H1 (cell line): ENCODE measurements around the gene ADRA2B. TPM values are rescaled to one million over a fixed set of nuclear protein-coding genes. Genes with fewer than 3 reads are reported as not detected.

Experiments
- CTCF ChIA-PET: fragments of 300-600 bp; sonication (Branson Sonifier 250); formaldehyde crosslinking; loops from one replicate; lab custom pipeline; 2021; ENCODE audit not compliant: partially characterized antibody; lab: Charles Lee
- POLR2A ChIA-PET: fragments of 300-600 bp; sonication (Branson Sonifier 250); formaldehyde crosslinking; loops from one replicate; lab custom pipeline; 2021; ENCODE audit warnings: inconsistent platforms; ENCODE audit not compliant: partially characterized antibody; lab: Charles Lee
- DNase-seq, 2 experiments: peaks; one replicate each; pipeline versions ENCODE4 v3.0.0 to v3.0.0-alpha.2; 2010 to 2022; ENCODE audit warnings: low spot score in 2 of 2, low read depth in 1 of 2, mixed read lengths in 1 of 2
- FAIRE-seq: peaks from 2 replicates; lab custom pipeline; 2011; peaks lifted over from hg19 to GRCh38; lab: Jason Lieb, UNC
- H2AFZ ChIP-seq: 2 replicates; pipeline ENCODE4 v1.8.1; 2012; ENCODE audit warnings: low read length, inconsistent platforms
- H2AK5ac ChIP-seq: 2 replicates; pipeline ENCODE4 v1.6.1; 2013; ENCODE audit warnings: low read depth, low read length
- H2BK120ac ChIP-seq: replicated peaks from 2 replicates; pipeline ENCODE3; 2013; ENCODE audit warnings: low read depth, low read length, inconsistent platforms
- H2BK12ac ChIP-seq: 2 replicates; pipeline ENCODE4 v1.6.1; 2013; ENCODE audit warnings: low read depth, low read length
- H2BK15ac ChIP-seq: 2 replicates; pipeline ENCODE4 v1.6.1; 2013; ENCODE audit warnings: low read length
- H2BK20ac ChIP-seq: 2 replicates; pipeline ENCODE4 v1.6.1; 2013; ENCODE audit warnings: low read length
- H2BK5ac ChIP-seq: 2 replicates; pipeline ENCODE4 v1.6.1; 2013; ENCODE audit warnings: low read depth, low read length
- H3K14ac ChIP-seq: 2 replicates; pipeline ENCODE4 v1.6.1; 2013; ENCODE audit warnings: inconsistent platforms; ENCODE audit not compliant: insufficient read length
- H3K18ac ChIP-seq: 2 replicates; pipeline ENCODE4 v1.6.1; 2013; ENCODE audit warnings: low read length; ENCODE audit errors: extremely low read depth
- H3K23ac ChIP-seq: 2 replicates; pipeline ENCODE4 v1.6.1; 2013; ENCODE audit warnings: inconsistent platforms; ENCODE audit not compliant: insufficient read length
- H3K23me2 ChIP-seq: 2 replicates; pipeline ENCODE4 v1.6.1; 2013; ENCODE audit warnings: low read depth, low read length
- H3K27ac ChIP-seq: 2 replicates; pipeline ENCODE4 v1.6.1; 2011; ENCODE audit warnings: low read depth, low read length, inconsistent platforms
- H3K27me3 ChIP-seq, 4 experiments: replicated peaks in 1 of 4; 1 replicate in 1 of 4; 2 replicates in 3 of 4; pipeline versions ENCODE4 v1.6.1 to v1.8.1; 2011 to 2013; ENCODE audit warnings: low read length in 3 of 4, mild to moderate bottlenecking in 3 of 4, inconsistent platforms in 2 of 4, mixed read lengths in 2 of 4, moderate library complexity in 1 of 4; ENCODE audit not compliant: control insufficient read depth in 3 of 4, insufficient read depth in 3 of 4; ENCODE audit errors: extremely low read depth in 1 of 4
- H3K36me3 ChIP-seq, 4 experiments: 2 replicates each; pipeline versions ENCODE4 v1.6.1 to v1.8.1; 2011 to 2013; ENCODE audit warnings: mild to moderate bottlenecking in 4 of 4, low read length in 3 of 4, moderate library complexity in 2 of 4, control low read depth in 1 of 4, inconsistent platforms in 1 of 4; ENCODE audit not compliant: insufficient read depth in 4 of 4, control insufficient read depth in 2 of 4
- H3K4ac ChIP-seq: replicated peaks from 2 replicates; pipeline ENCODE3; 2013; ENCODE audit warnings: low read length, low read depth, mixed read lengths, inconsistent platforms; ENCODE audit not compliant: insufficient read length
- H3K4me1 ChIP-seq, 4 experiments: replicated peaks in 1 of 4; 1 replicate in 1 of 4; 2 replicates in 3 of 4; pipeline versions ENCODE4 v1.6.1 to v1.8.1; 2011 to 2013; ENCODE audit warnings: low read length in 3 of 4, inconsistent platforms in 2 of 4, mixed read lengths in 1 of 4; ENCODE audit not compliant: insufficient read depth in 4 of 4, control insufficient read depth in 3 of 4
- H3K4me2 ChIP-seq, 2 experiments: 2 replicates each; pipeline versions ENCODE4 v1.6.1 to v1.8.1; 2011 to 2013; ENCODE audit warnings: low read depth in 2 of 2, low read length in 2 of 2, control low read depth in 1 of 2, inconsistent platforms in 1 of 2, mild to moderate bottlenecking in 1 of 2; ENCODE audit not compliant: insufficient read depth in 1 of 2
- H3K4me3 ChIP-seq, 4 experiments: fragments of 200-600, 300-600 bp in 1 of 4; sonication (generic), shearing (Covaris generic), sonication (Bioruptor Twin) in 1 of 4; 2 replicates each; pipeline versions ENCODE4 v1.5.1 to v1.8.1; 2011 to 2016; ENCODE audit warnings: low read length in 4 of 4, low read depth in 3 of 4, control low read depth in 2 of 4, inconsistent platforms in 2 of 4, mild to moderate bottlenecking in 2 of 4, mixed read lengths in 1 of 4, moderate library complexity in 1 of 4; ENCODE audit not compliant: insufficient read depth in 2 of 4; ENCODE audit errors: extremely low read depth in 1 of 4
- H3K56ac ChIP-seq: replicated peaks from 2 replicates; pipeline ENCODE3; 2013; ENCODE audit warnings: low read depth, mild to moderate bottlenecking, mixed read lengths, low read length, inconsistent platforms; ENCODE audit not compliant: insufficient read length
- H3K79me1 ChIP-seq: 2 replicates; pipeline ENCODE4 v1.6.1; 2013; ENCODE audit warnings: low read depth, low read length, control low read depth
- H3K79me2 ChIP-seq, 2 experiments: 2 replicates each; pipeline versions ENCODE4 v1.6.1 to v1.8.1; 2012 to 2013; ENCODE audit warnings: low read length in 2 of 2, mild to moderate bottlenecking in 2 of 2, inconsistent platforms in 1 of 2; ENCODE audit not compliant: insufficient read depth in 2 of 2, control insufficient read depth in 1 of 2
- H3K9ac ChIP-seq, 4 experiments: replicated peaks in 1 of 4; 1 replicate in 1 of 4; 2 replicates in 3 of 4; pipeline versions ENCODE4 v1.6.1 to v1.8.1; 2011 to 2013; ENCODE audit warnings: low read depth in 3 of 4, low read length in 3 of 4, control low read depth in 2 of 4, mild to moderate bottlenecking in 2 of 4, moderate library complexity in 2 of 4, inconsistent platforms in 1 of 4; ENCODE audit errors: extremely low read depth in 1 of 4
- H3K9me3 ChIP-seq, 2 experiments: 2 replicates each; pipeline versions ENCODE4 v1.6.1 to v1.8.1; 2012 to 2013; ENCODE audit warnings: mild to moderate bottlenecking in 2 of 2, moderate library complexity in 2 of 2, control low read depth in 1 of 2, inconsistent platforms in 1 of 2, low read depth in 1 of 2, low read length in 1 of 2, mixed read lengths in 1 of 2; ENCODE audit not compliant: insufficient read depth in 2 of 2
- H4K20me1 ChIP-seq, 2 experiments: replicated peaks in 1 of 2; 2 replicates each; pipeline versions ENCODE3 to v1.8.1; 2011 to 2013; ENCODE audit warnings: inconsistent platforms in 2 of 2, low read length in 2 of 2, mild to moderate bottlenecking in 1 of 2; ENCODE audit not compliant: insufficient read depth in 2 of 2, control insufficient read depth in 1 of 2
- H4K5ac ChIP-seq: 2 replicates; pipeline ENCODE4 v1.6.1; 2013; ENCODE audit warnings: low read length, low read depth, mixed read lengths, inconsistent platforms; ENCODE audit not compliant: insufficient read length
- H4K8ac ChIP-seq: 2 replicates; pipeline ENCODE4 v1.8.0; 2013; ENCODE audit warnings: mild to moderate bottlenecking, moderate library complexity, low read length, inconsistent platforms; ENCODE audit not compliant: insufficient read depth; ENCODE audit errors: extremely low read depth
- H4K91ac ChIP-seq: replicated peaks from 2 replicates; pipeline ENCODE3; 2013; ENCODE audit warnings: low read length, mixed read lengths, inconsistent platforms; ENCODE audit not compliant: insufficient read length
- ASH2L ChIP-seq: fragments of 200-600, 300-600 bp; sonication (generic); IDR thresholded peaks from one replicate; pipeline ENCODE4 v1.7.1; 2017; ENCODE audit warnings: low read length
- ATF2 ChIP-seq: IDR thresholded peaks from 2 replicates; pipeline ENCODE4 v1.6.1; 2012; ENCODE audit warnings: low read length, inconsistent platforms
- BACH1 ChIP-seq: IDR thresholded peaks from 2 replicates; pipeline ENCODE4 v1.6.1; 2012; ENCODE audit warnings: low read length, improper control_type of control experiment
- CHD1 ChIP-seq: IDR thresholded peaks from 2 replicates; pipeline ENCODE4 v1.6.1; 2012; ENCODE audit warnings: low read depth, low read length, improper control_type of control experiment
- CHD2 ChIP-seq: IDR thresholded peaks from 2 replicates; pipeline ENCODE4 v1.6.1; 2012; ENCODE audit warnings: low read length, improper control_type of control experiment
- KDM1A ChIP-seq: fragments of 200-600, 300-600 bp; sonication (generic); IDR thresholded peaks from 2 replicates; pipeline ENCODE4 v1.7.1; 2016; ENCODE audit warnings: mild to moderate bottlenecking, low read length, borderline replicate concordance
- KDM4A ChIP-seq: IDR thresholded peaks from one replicate; pipeline ENCODE4 v1.7.1; 2012; ENCODE audit warnings: low read depth, mild to moderate bottlenecking, moderate library complexity, low read length, inconsistent platforms; ENCODE audit not compliant: severe bottlenecking
- NRF1 ChIP-seq: IDR thresholded peaks from 2 replicates; pipeline ENCODE4 v1.6.1; 2011; ENCODE audit warnings: mild to moderate bottlenecking, low read depth, low read length, improper control_type of control experiment
- PHF8 ChIP-seq: fragments of 200-600 bp; sonication (generic); conservative IDR thresholded peaks from 2 replicates; pipeline ENCODE4 v1.7.1; 2012; ENCODE audit warnings: low read depth, mild to moderate bottlenecking, inconsistent platforms, low read length, moderate library complexity
- POLR2A ChIP-seq, 2 experiments: IDR thresholded peaks; 1 replicate in 1 of 2; 2 replicates in 1 of 2; pipeline ENCODE4 v1.6.1; 2011; ENCODE audit warnings: low read depth in 2 of 2, low read length in 2 of 2, mild to moderate bottlenecking in 2 of 2; ENCODE audit errors: control extremely low read depth in 1 of 2
- SIRT6 ChIP-seq: IDR thresholded peaks from one replicate; pipeline ENCODE4 v1.7.1; 2012; ENCODE audit warnings: low read length, inconsistent platforms
- TCF12 ChIP-seq: IDR thresholded peaks from 2 replicates; pipeline ENCODE4 v1.6.1; 2011; ENCODE audit warnings: low read depth, mild to moderate bottlenecking, low read length
- YY1 ChIP-seq: IDR thresholded peaks from 2 replicates; pipeline ENCODE4 v1.6.1; 2011; ENCODE audit warnings: low read depth, mild to moderate bottlenecking, low read length
- WGBS, 2 experiments: shearing (Covaris generic) in 1 of 2; methylation state at CpG; one replicate each; pipeline versions ENCODE4 v1.1.6 to v1.1.7; 2013 to 2015; ENCODE audit warnings: low lambda C conversion rate in 2 of 2, mixed read lengths in 2 of 2, inconsistent platforms in 1 of 2, low coverage in 1 of 2, missing lambda C conversion rate in 1 of 2; ENCODE audit not compliant: insufficient replicate concordance in 2 of 2, insufficient coverage in 1 of 2, insufficient read length in 1 of 2; ENCODE audit errors: extremely low coverage in 1 of 2, missing lambda C conversion rate in 1 of 2; 5-methylcytosine and 5-hydroxymethylcytosine counted together
- polyA plus RNA-seq, 7 experiments: library from polyadenylated mRNA; depleted of rRNA in 3 of 7; stranded (reverse) in 5 of 7; unstranded in 2 of 7; fragments of >200 nt in 5 of 7; fragments of 200-250 nt in 2 of 7; gene quantifications; 1 replicate in 5 of 7; 2 replicates in 1 of 7; 4 replicates in 1 of 7; pipeline versions ENCODE4 v1.2.1 to v1.2.3, GENCODE V29; 2011 to 2013; ENCODE audit warnings: missing spikeins in 2 of 7, mixed read lengths in 2 of 7
- total RNA-seq: library from RNA; stranded (reverse); fragmentation: NEBNext Ultra II Directional; extraction: Animal tissue kit (Norgen Biotek cat#: 25700); gene quantifications from 2 replicates; pipeline ENCODE4 v1.2.1, GENCODE V29; 2021

The ADRA2B gene
- total and polyA plus RNA-seq, 2 of the 8 experiments (the other 6 are each of a cell fraction or from before 2014, with no cell fraction given) = 5.8 to 6.5 TPM

GRCh38 chr2:96111257-96111640 is 5.1 kb downstream of the ADRA2B start:
- DNase-seq (no peak), FAIRE-seq (no peak)
- Histone ChIP-seq H4K5ac (no peak overlapping the region), H3K9ac (no peak overlapping the region), H2BK15ac (no peak overlapping the region), H3K9me3 (peaks cover 0 to 5% of the 10 kb centered on the region in 2 experiments; a peak in 1 of 4 replicates), H3K14ac (no peak overlapping the region), H3K4ac (no peak overlapping the region), H4K91ac (no peak overlapping the region), H3K36me3 (no peaks in the 10 kb centered on the region), H2AFZ (no peak overlapping the region), H2BK20ac (no peak overlapping the region), H3K56ac (no peak overlapping the region), H3K4me3 (no peak overlapping the region), H3K4me2 (no peak overlapping the region), H4K20me1 (no peaks in the 10 kb centered on the region), H3K27ac (no peak overlapping the region), H3K27me3 (peaks cover 0 to 15% (median 11%) of the 10 kb centered on the region in 4 experiments; a peak in 5 of 7 replicates), H3K79me2 (no peaks in the 10 kb centered on the region), H3K79me1 (no peaks in the 10 kb centered on the region), H3K23ac (no peak overlapping the region), H3K4me1 (peaks cover 0 to 31% (median 22%) of the 10 kb centered on the region in 4 experiments; a peak in 6 of 7 replicates), H3K23me2 (peaks cover 9% of the 10 kb centered on the region; the same call in 1 of the 2 replicates), H2AK5ac (no peak overlapping the region), H2BK5ac (no peak overlapping the region), H3K18ac (no peak overlapping the region), H2BK12ac (peak overlapping the region; percentile 68; the same call in 1 of the 2 replicates), H2BK120ac (no peak overlapping the region), H4K8ac (no peak overlapping the region; the same call in 1 of the 2 replicates)
- ChIA-PET CTCF (interaction anchor here (0.6 to 3.1 kb wide), 7 partner anchors 11 to 382 kb away, joined by 3 to 18 read pairs (median 4); no protein-coding TSS in a partner anchor), POLR2A (interaction anchor here (1.7 kb wide), 1 partner anchor 10 kb away, joined by 5 read pairs; no protein-coding TSS in a partner anchor)
- 83% methylated on average over 4 of the region's 4 CpGs; no CpG with 5 or more reads in 1 of the 2 experiments for WGBS, 2 experiments
- no peak for TF ChIP-seq CHD1
- TF ChIP-seq BACH1 = no peak
- no peak for TF ChIP-seq NRF1
- TF ChIP-seq SIRT6 = no peak
- no peak for TF ChIP-seq KDM4A
- no peak for TF ChIP-seq CHD2
- TF ChIP-seq ATF2 = no peak
- no peak for TF ChIP-seq KDM1A
- TF ChIP-seq PHF8 = no peak
- no peak for TF ChIP-seq YY1
- TF ChIP-seq POLR2A (IDR thresholded peaks at IDR 0.05; ENCODE audit: control extremely low read depth in 1 of 2, low read depth in 2 of 2, low read length in 2 of 2) = no peak
- no peak for TF ChIP-seq ASH2L
- TF ChIP-seq TCF12 = no peak
